NCI-H510A treated with DMSO at 0.1 percent for 48 hours (cell line): ENCODE measurements around the gene C6orf120.

ENCODE experiments used
- DNase-seq: peaks from one replicate; lab custom pipeline; 2025; lab: John Stamatoyannopoulos, UW

C6orf120 gene

GRCh38 chr6:169725125-169726048, 23.5 kb downstream of the C6orf120 start:
- peak; percentile 17 for DNase-seq

GRCh38 chr6:169726049-169726400, 24.1 kb downstream of the C6orf120 start:
- no peak for DNase-seq

- no peak for DNase-seq
Measured at GRCh38 chr6:169726963-169727362, 25.0 kb downstream of the C6orf120 start.

DNA sequence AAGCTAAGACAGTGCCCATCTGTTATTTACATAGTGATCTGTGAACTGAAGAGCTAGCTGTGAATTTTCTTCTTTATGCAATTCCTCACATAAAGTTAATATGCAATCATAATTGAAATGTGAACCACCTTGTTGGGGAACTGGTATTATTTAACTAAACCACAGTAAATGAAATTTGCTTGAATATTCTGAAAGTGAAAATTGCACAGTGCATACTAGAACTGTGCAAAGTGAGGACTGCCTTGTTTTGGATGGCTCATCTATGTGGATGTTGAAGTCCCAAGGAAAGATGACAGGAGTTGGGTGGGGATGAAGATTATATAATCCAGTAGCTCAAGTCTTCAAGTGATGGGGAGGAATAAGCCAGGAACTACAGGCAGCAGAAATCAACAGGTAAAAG, 28.0 kb downstream of the C6orf120 start:
- DNase-seq, result no peak

- DNase-seq, result no peak
Measured at GRCh38 chr6:169738204-169738975, 36.5 kb downstream of the C6orf120 start.

- DNase-seq, result no peak
Measured at GRCh38 chr6:169738976-169739529, 37.1 kb downstream of the C6orf120 start.

- no peak for DNase-seq
Measured at GRCh38 chr6:169741344-169741743, 39.4 kb downstream of the C6orf120 start.

GRCh38 chr6:169745405-169745804, 43.5 kb downstream of the C6orf120 start:
- no peak for DNase-seq

DNA sequence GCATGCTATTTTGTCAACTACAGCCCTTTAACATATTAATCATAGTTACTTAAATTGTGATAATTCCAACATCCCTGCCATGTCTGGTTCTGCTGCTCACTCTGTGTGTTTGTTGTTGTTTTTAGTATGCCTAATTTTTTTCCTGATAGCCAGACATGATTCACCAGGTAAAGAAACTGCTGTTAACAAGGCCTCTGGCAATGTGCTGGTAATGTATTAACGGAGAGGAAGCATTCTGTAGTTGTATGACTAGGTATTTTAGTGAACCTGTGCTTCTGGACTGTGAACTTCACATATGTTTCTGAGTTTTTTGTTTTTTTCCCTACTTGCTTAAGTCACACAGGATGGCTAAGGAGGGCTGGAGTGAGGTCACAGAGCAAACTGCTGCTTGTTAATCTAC, 44.6 kb downstream of the C6orf120 start:
- no peak for DNase-seq

GRCh38 chr6:169751242-169752073, 49.5 kb downstream of the C6orf120 start, which contains the start of the genes DYNLT2 and ERMARD:
Gene DYNLT2, minus strand, starts transcription at chr6:169751572. Its CDS starts 114 bp downstream, at chr6:169751458.
Gene ERMARD, plus strand, starts transcription at chr6:169751622. Its CDS starts 36 bp downstream, at chr6:169751658.
- DNase-seq, result peak; percentile 60

DNA sequence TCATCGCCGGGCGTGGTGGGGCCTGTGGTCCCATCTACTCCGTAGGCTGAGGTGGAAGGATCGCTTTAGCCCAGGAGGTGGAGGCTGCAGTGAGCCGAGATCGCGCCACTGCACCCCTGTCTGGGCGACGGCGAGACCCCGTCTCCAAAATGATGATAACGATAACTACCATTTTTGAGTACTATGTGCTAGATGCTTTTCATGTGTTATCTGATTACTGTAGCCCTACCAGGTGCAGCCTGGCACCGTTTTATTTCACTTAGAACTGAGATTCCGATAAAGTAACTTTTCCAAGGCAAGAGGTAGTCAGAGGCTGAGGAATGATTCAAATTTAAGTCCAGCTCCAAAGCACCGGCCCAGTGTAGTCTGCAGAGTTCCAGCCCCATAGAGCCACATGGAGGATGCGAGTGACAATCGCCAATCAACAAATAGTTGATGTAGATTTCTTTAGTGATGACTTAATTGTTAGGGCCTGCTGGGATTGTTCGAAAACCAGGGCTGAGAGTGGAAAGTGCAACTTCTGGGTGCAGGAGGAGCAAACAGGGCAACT, 50.2 kb downstream of the C6orf120 start:
- DNase-seq, result no peak
